OCI-LY1 (cell line): ENCODE results near the gene RASSF8.

Source experiments
- CTCF ChIP-seq: fragments of 200-600 bp; sonication (generic), shearing (Covaris generic); IDR thresholded peaks from 2 replicates; pipeline ENCODE4 v1.5.1; 2017; ENCODE audit warnings: mild to moderate bottlenecking, antibody characterized with exemption, low read length, moderate library complexity, mixed read lengths
- EZH2 ChIP-seq: fragments of 200-600 bp; sonication (generic), shearing (Covaris generic); IDR thresholded peaks from 2 replicates; pipeline ENCODE4 v1.8.0; 2017; ENCODE audit warnings: borderline replicate concordance, mixed run types, mild to moderate bottlenecking, antibody characterized with exemption, low read length, moderate library complexity, mixed read lengths

GRCh38 chr12:26029736-26030022 lies 71.2 kb downstream of the RASSF8 start:
- no peak for TF ChIP-seq CTCF
- TF ChIP-seq EZH2: no peak
